K562 (cell line): ENCODE measurements around the gene ARHGEF10L. TPM values are rescaled to one million over a fixed set of nuclear protein-coding genes. Genes with fewer than 3 reads are reported as not detected.

Source experiments
- ATAC-seq: fragments of 200-7000 bp; cut with Tn5 transposase; 3 replicates; pipeline ENCODE4 v1.9.1; 2020; ENCODE audit warnings: moderate library complexity
- BruUV-seq: library from RNA; stranded (reverse); fragments of 400-500 nt; replicated peaks from 2 replicates; lab custom pipeline; 2021; lab: Mats Ljungman, UMichigan
- CTCF ChIA-PET: fragments of 300-600 bp; formaldehyde crosslinking; extraction: SDS; loops from one replicate; lab custom pipeline; 2021; ENCODE audit warnings: low intra/inter-chr PET ratio; lab: Yijun Ruan, JAX
- POLR2A ChIA-PET: fragments of 300-600, 350-650 bp; sonication (Branson Sonifier 250); formaldehyde crosslinking; extraction: SDS; loops from one replicate; lab custom pipeline; 2021; ENCODE audit warnings: antibody characterized with exemption, inconsistent platforms; lab: Yijun Ruan, JAX
- DNase-seq, 4 experiments: peaks; one replicate each; pipeline versions ENCODE4 v3.0.0 to v3.0.0-alpha.2; 2011 to 2018; ENCODE audit warnings: low spot score in 3 of 4, mixed read lengths in 3 of 4; ENCODE audit errors: extremely low read depth in 1 of 4
- FAIRE-seq: peaks from 2 replicates; lab custom pipeline; 2011; peaks lifted over from hg19 to GRCh38; lab: Jason Lieb, UNC
- H2AFZ ChIP-seq: 2 replicates; pipeline ENCODE4 v1.6.0; 2011; ENCODE audit warnings: low read depth, low read length, control low read depth, inconsistent platforms
- H3K27ac ChIP-seq: fragments of 200-600 bp; 3 replicates; pipeline ENCODE4 v1.8.0; 2011; ENCODE audit warnings: low read depth, mild to moderate bottlenecking, control low read depth, inconsistent platforms, low read length, moderate library complexity, mixed read lengths; ENCODE audit errors: extremely low read depth
- H3K27me3 ChIP-seq, 2 experiments: fragments of 300-600 bp in 1 of 2; 2 replicates in 1 of 2; 3 replicates in 1 of 2; pipeline versions ENCODE4 v1.6.0 to v1.8.0; 2011; ENCODE audit warnings: inconsistent platforms in 2 of 2, low read length in 2 of 2, mild to moderate bottlenecking in 1 of 2, mixed read lengths in 1 of 2, moderate library complexity in 1 of 2; ENCODE audit not compliant: control insufficient read depth in 2 of 2, insufficient read depth in 2 of 2
- H3K36me3 ChIP-seq: fragments of 300-600 bp; 3 replicates; pipeline ENCODE4 v1.8.0; 2011; ENCODE audit warnings: mild to moderate bottlenecking, low read length, inconsistent platforms; ENCODE audit not compliant: control insufficient read depth, insufficient read depth
- H3K4me1 ChIP-seq, 2 experiments: fragments of 200-600 bp in 1 of 2; replicated peaks in 1 of 2; 2 replicates in 1 of 2; 3 replicates in 1 of 2; pipeline versions ENCODE4 v1.5.1 to v1.8.0; 2011; ENCODE audit warnings: inconsistent platforms in 2 of 2, low read length in 2 of 2, mild to moderate bottlenecking in 1 of 2, mixed read lengths in 1 of 2, moderate library complexity in 1 of 2; ENCODE audit not compliant: control insufficient read depth in 2 of 2, insufficient read depth in 2 of 2
- H3K4me2 ChIP-seq: 2 replicates; pipeline ENCODE4 v1.6.1; 2011; ENCODE audit warnings: low read length, control low read depth, inconsistent platforms, mixed read lengths; ENCODE audit not compliant: insufficient read depth
- H3K4me3 ChIP-seq: fragments of 200-600 bp; sonication (generic), shearing (Covaris generic); 2 replicates; pipeline ENCODE4 v1.5.1; 2016; ENCODE audit warnings: control low read depth, inconsistent platforms
- H3K79me2 ChIP-seq: fragments of 200-600 bp; 3 replicates; pipeline ENCODE4 v1.8.0; 2011; ENCODE audit warnings: low read length, inconsistent platforms; ENCODE audit not compliant: control insufficient read depth, insufficient read depth
- H3K9ac ChIP-seq, 2 experiments: 2 replicates each; pipeline versions ENCODE4 v1.6.0 to v1.6.1; 2011; ENCODE audit warnings: low read depth in 2 of 2, low read length in 2 of 2, control low read depth in 1 of 2, inconsistent platforms in 1 of 2, mild to moderate bottlenecking in 1 of 2, mixed read lengths in 1 of 2; ENCODE audit not compliant: insufficient read depth in 1 of 2
- H3K9me1 ChIP-seq: one replicate; pipeline ENCODE4 v1.6.0; 2011; ENCODE audit warnings: inconsistent platforms, mild to moderate bottlenecking, low read length, moderate library complexity; ENCODE audit not compliant: control insufficient read depth, insufficient read depth
- H3K9me3 ChIP-seq: replicated peaks from 2 replicates; pipeline ENCODE4 v1.5.1; 2011; ENCODE audit warnings: low read depth, low read length, inconsistent platforms; ENCODE audit not compliant: control insufficient read depth, insufficient read depth
- H4K20me1 ChIP-seq: replicated peaks from 2 replicates; pipeline ENCODE4 v1.6.1; 2011; ENCODE audit warnings: low read length, inconsistent platforms, mixed read lengths; ENCODE audit not compliant: control insufficient read depth, insufficient read depth
- ADNP ChIP-seq: fragments of 200-800 bp; sonication (Bioruptor generic); IDR thresholded peaks from 2 replicates; pipeline ENCODE4 v1.6.1; 2016; ENCODE audit warnings: missing genetic modification characterization, missing compliant biosample characterization
- ARID3A ChIP-seq: IDR thresholded peaks from 2 replicates; pipeline ENCODE4 v1.6.1; 2012; ENCODE audit warnings: low read depth, low read length, improper control_type of control experiment, borderline replicate concordance
- BCOR ChIP-seq: fragments of 450-650 bp; IDR thresholded peaks from 2 replicates; pipeline ENCODE4 v1.6.1; 2016
- CLOCK ChIP-seq: fragments of 250-450 bp; sonication (Bioruptor Pico); IDR thresholded peaks from 2 replicates; pipeline ENCODE4 v1.4.0; 2020; ENCODE audit warnings: mild to moderate bottlenecking, moderate library complexity, borderline replicate concordance
- CTBP1 ChIP-seq: fragments of 450-650 bp; IDR thresholded peaks from 2 replicates; pipeline ENCODE4 v1.6.1; 2016; ENCODE audit warnings: borderline replicate concordance
- KDM1A ChIP-seq, 2 experiments: fragments of 450-650 bp; IDR thresholded peaks; 2 replicates each; pipeline ENCODE4 v1.6.1; 2016; ENCODE audit warnings: mild to moderate bottlenecking in 2 of 2
- RBM25 ChIP-seq: fragments of 200-400 bp; formaldehyde crosslinking; IDR thresholded peaks from 2 replicates; pipeline ENCODE4 v1.6.1; 2018; ENCODE audit warnings: low read length, low read depth, moderate library complexity; ENCODE audit not compliant: severe bottlenecking
- RCOR1 ChIP-seq, 2 experiments: IDR thresholded peaks; 2 replicates each; pipeline ENCODE4 v1.6.1; 2012; ENCODE audit warnings: low read depth in 2 of 2, low read length in 2 of 2, borderline replicate concordance in 1 of 2, improper control_type of control experiment in 1 of 2
- TFE3 ChIP-seq: fragments of 450-650 bp; formaldehyde crosslinking; IDR thresholded peaks from 2 replicates; pipeline ENCODE4 v1.4.0; 2020; ENCODE audit warnings: mild to moderate bottlenecking, mixed read lengths
- ZBTB26 ChIP-seq: fragments of 450-650 bp; formaldehyde crosslinking; IDR thresholded peaks from 2 replicates; pipeline ENCODE4 v1.4.0; 2022; ENCODE audit warnings: missing genetic modification characterization
- ZFP36 ChIP-seq: fragments of 150-350 bp; IDR thresholded peaks from 2 replicates; pipeline ENCODE4 v1.6.1; 2018; ENCODE audit warnings: low read length, low read depth; ENCODE audit not compliant: partially characterized antibody
- ZNF436 ChIP-seq: fragments of 250-450, 450-650 bp; sonication (Bioruptor Pico); formaldehyde crosslinking; IDR thresholded peaks from 2 replicates; pipeline ENCODE4 v1.7.0; 2020; ENCODE audit warnings: mild to moderate bottlenecking
- WGBS: fragments of 100-300 bp; shearing (Covaris generic); methylation state at CpG from one replicate; pipeline ENCODE4 v1.1.6; 2016; ENCODE audit warnings: low coverage, mixed read lengths; ENCODE audit not compliant: insufficient coverage; ENCODE audit errors: missing lambda C conversion rate; 5-methylcytosine and 5-hydroxymethylcytosine counted together
- in situ Hi-C: fragments of 300-500 bp; cut with MboI; formaldehyde crosslinking; loops from 4 replicates; pipeline ENCODE4 v1.15.0; 2018; ENCODE audit warnings: inconsistent platforms, mixed read lengths
- intact Hi-C: fragments of 100-400 bp; cut with micrococcal nuclease; formaldehyde crosslinking; loops from 2 replicates; pipeline ENCODE4 v1.14.2; 2022
- polyA plus RNA-seq, 8 experiments: library from polyadenylated mRNA; depleted of rRNA in 4 of 8; stranded (reverse) in 5 of 8; unstranded in 3 of 8; fragments of >200 nt; fragmentation: Nextera tagmentation in 2 of 8; fragmentation: Illumina TruSeq in 1 of 8; extraction: Ambion mirVana in 2 of 8; extraction: Trizol in 1 of 8; gene quantifications; 2 replicates each; pipeline versions ENCODE4 v1.2.1 to v1.2.3, GENCODE V29; 2011 to 2014; ENCODE audit warnings: inconsistent platforms in 1 of 8, missing spikeins in 1 of 8
- total RNA-seq, 7 experiments: library from RNA; depleted of rRNA in 6 of 7; stranded (reverse); fragments of >200 nt in 6 of 7; fragmentation: Illumina TruSeq in 2 of 7; extraction: Trizol in 2 of 7; gene quantifications; 2 replicates each; pipeline versions ENCODE4 v1.2.1 to v1.2.3, GENCODE V29; 2011 to 2021; ENCODE audit warnings: low replicate concordance in 1 of 7

ARHGEF10L gene
- total and polyA plus RNA-seq, 9 of the 15 experiments (the other 6 are each of a cell fraction or from before 2014, with no cell fraction given), result 0.09 to 0.13 TPM; not detected in 7

GRCh38 chr1:17663646-17664045, 124.1 kb downstream of the ARHGEF10L start:
- Histone ChIP-seq H2AFZ (no peak overlapping the region), H3K4me3 (no peak overlapping the region), H3K4me1 (no peaks in the 10 kb centered on the region), H3K27ac (no peak overlapping the region), H3K36me3 (no peaks in the 10 kb centered on the region), H3K9me3 (no peaks in the 10 kb centered on the region), H3K27me3 (peaks cover 5 to 24% of the 10 kb centered on the region in 2 experiments; a peak in 3 of 5 replicates), H3K9ac (no peak overlapping the region), H3K79me2 (no peaks in the 10 kb centered on the region), H4K20me1 (peaks cover 26% of the 10 kb centered on the region), H3K4me2 (no peak overlapping the region), H3K9me1 (peaks cover 3% of the 10 kb centered on the region)
- 4% methylated on average over 5 of the region's 5 CpGs for WGBS
- no TSS peak for BruUV-seq
- ChIA-PET POLR2A (interaction anchor here (0.5 kb wide), 1 partner anchor 282 kb away, joined by 3 read pairs; no protein-coding TSS in a partner anchor), CTCF (interaction anchor here (0.7 kb wide), 1 partner anchor 869 kb away, joined by 3 read pairs; no protein-coding TSS in a partner anchor)
- in situ Hi-C loops (loop anchor here (10.0 kb wide), 2 partner anchors 161 to 911 kb away; no protein-coding TSS in a partner anchor), intact Hi-C loops (loop anchor here (5.0 to 10.0 kb wide), 6 partner anchors 84 to 914 kb away; partner anchors contain the start of gene IGSF21)
- no peak for ATAC-seq
- TF ChIP-seq ARID3A, result no peak
- TF ChIP-seq CLOCK, result no peak
- TF ChIP-seq ZBTB26 (CRISPR knock-in tag), result no peak
- peak in 1 of 2 experiments; percentile 58; a peak in 1 of 4 replicates for TF ChIP-seq KDM1A (IDR thresholded peaks at IDR 0.05)
- no peak for TF ChIP-seq CTBP1
- 0 out of 2 replicates have a peak, but pooled peaks have one; percentile 7 for TF ChIP-seq TFE3 (CRISPR knock-in tag)
- peak; percentile 60 for TF ChIP-seq ZNF436 (CRISPR knock-in tag)
- peak; percentile 70; the same call in 1 of the 2 replicates for TF ChIP-seq ADNP
- peak; percentile 98 for TF ChIP-seq ZFP36
- TF ChIP-seq RCOR1 (IDR thresholded peaks at IDR 0.05; ENCODE audit: borderline replicate concordance in 1 of 2, low read depth in 2 of 2, low read length in 2 of 2), result 0 out of 4 replicates have a peak, but pooled peaks of 1 of the 2 experiments have one; percentile 19
- TF ChIP-seq BCOR, result peak; percentile 88
- TF ChIP-seq RBM25, result peak; percentile 90
- no peak for DNase-seq
- FAIRE-seq, result no peak
